ENCODE results near the gene TSC22D2. TPM values are rescaled to one million over a fixed set of nuclear protein-coding genes. Genes with fewer than 3 reads are reported as not detected.

The TSC22D2 gene
- polyA plus RNA-seq, 3 donors = 5.1 to 12.9 (median 5.7) TPM

DNA sequence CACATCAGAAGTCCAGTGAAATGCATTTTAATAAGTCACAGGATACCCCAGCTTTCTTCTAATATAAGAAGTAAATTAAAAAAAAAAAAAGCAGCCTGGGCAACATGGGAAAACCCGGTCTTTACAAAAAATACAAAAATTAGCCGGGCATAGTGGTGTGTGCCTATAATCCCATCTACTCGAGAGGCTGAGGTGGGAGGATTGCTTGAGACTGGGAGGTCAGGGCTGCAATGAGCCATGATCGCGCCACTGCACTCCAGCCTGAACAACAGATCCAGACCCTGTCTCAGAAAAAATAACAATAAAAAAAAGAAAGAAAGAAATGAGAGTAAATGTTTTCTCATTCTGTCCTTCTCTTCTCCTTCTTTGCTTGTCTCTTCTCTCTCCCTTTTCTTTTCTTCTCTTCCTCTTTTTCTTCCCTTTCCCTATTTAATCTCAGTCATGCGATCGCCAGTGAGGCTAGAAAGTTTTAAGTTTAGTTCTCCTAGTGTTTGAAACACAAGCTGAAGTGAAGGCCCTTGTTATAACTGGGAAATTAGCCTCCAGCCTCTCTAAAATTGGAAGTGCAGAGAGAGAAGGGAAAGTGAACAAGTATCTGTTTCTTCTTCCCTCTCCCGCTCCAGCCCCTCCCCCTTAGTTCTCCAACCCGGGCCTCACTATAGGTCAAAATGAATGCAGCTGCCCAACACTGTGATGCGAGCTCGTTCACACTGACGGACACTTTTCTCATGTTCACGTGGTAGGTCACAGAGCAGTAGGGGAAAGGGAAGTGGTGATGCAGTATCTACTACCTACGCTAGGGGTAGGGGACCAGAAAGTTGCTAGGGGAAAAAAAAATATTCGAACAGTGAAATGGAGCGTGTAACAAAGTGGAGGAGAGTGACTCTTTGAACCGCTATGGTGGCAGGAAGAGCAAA is 23.5 kb upstream of the TSC22D2 start:
- peak overlapping the region; percentile 79 to 84 for H3K4me3 Mint-ChIP-seq
- H3K36me3 Mint-ChIP-seq = no peaks in the 10 kb centered on the region
- H3K4me1 Mint-ChIP-seq = peaks cover 21% of the 10 kb centered on the region
- Histone ChIP-seq H3K36me3 (replicated peaks in 1 of 2; ENCODE audit: control insufficient read depth in 1 of 2, insufficient read depth in 2 of 2, low read length in 2 of 2) (no peaks in the 10 kb centered on the region), H3K9ac (ENCODE audit: insufficient read depth, low read length, poor library complexity, severe bottlenecking) (peak overlapping the region; percentile 28), H4K20me1 (ENCODE audit: insufficient read depth, low read length) (no peaks in the 10 kb centered on the region), H3K27ac (ENCODE audit: low read depth in 1 of 2, low read length in 2 of 2) (peak overlapping the region; percentile 51 to 82), H3K4me3 (replicated peaks in 1 of 3; ENCODE audit: low read depth in 2 of 3, low read length in 3 of 3) (peak overlapping the region; percentile 12 to 72 (median 42)), H3K4me1 (ENCODE audit: control insufficient read depth in 1 of 2, insufficient read depth in 2 of 2, low read length in 2 of 2) (peaks cover 19 to 27% of the 10 kb centered on the region in 2 donors), H3K27me3 (ENCODE audit: control insufficient read depth in 2 of 2, insufficient read depth in 2 of 2, low read length in 2 of 2) (no peaks in the 10 kb centered on the region), H3K4me2 (replicated peaks; ENCODE audit: extremely low read depth, low read length, poor library complexity, severe bottlenecking) (peak overlapping the region; percentile 74), H3K79me2 (ENCODE audit: insufficient read depth, low read length) (no peaks in the 10 kb centered on the region), H2AFZ (ENCODE audit: insufficient read depth, low read depth, low read length, poor library complexity, severe bottlenecking) (peak overlapping the region; percentile 77), H3K9me3 (replicated peaks in 1 of 2; ENCODE audit: control insufficient read depth in 1 of 2, insufficient read depth in 1 of 2, low read length in 2 of 2) (no peaks in the 10 kb centered on the region)
- DNase-seq = peak; percentile 93 to 97 (median 94)
- peaks cover 2 to 3% (median 2%) of the 10 kb centered on the region in 3 donors for H3K27me3 Mint-ChIP-seq (ENCODE audit: low read depth in 3 of 3)
- intact Hi-C loops (cut with micrococcal nuclease) = loop anchor here in 1 of 2 donors (1.0 kb wide), 1 partner anchor 23 kb away; no protein-coding TSS in a partner anchor
- TF ChIP-seq, protein P1, sequence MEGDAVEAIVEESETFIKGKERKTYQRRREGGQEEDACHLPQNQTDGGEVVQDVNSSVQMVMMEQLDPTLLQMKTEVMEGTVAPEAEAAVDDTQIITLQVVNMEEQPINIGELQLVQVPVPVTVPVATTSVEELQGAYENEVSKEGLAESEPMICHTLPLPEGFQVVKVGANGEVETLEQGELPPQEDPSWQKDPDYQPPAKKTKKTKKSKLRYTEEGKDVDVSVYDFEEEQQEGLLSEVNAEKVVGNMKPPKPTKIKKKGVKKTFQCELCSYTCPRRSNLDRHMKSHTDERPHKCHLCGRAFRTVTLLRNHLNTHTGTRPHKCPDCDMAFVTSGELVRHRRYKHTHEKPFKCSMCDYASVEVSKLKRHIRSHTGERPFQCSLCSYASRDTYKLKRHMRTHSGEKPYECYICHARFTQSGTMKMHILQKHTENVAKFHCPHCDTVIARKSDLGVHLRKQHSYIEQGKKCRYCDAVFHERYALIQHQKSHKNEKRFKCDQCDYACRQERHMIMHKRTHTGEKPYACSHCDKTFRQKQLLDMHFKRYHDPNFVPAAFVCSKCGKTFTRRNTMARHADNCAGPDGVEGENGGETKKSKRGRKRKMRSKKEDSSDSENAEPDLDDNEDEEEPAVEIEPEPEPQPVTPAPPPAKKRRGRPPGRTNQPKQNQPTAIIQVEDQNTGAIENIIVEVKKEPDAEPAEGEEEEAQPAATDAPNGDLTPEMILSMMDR (IDR thresholded peaks at IDR 0.05) = peak; percentile 80
- peaks cover 0 to 1% (median 0%) of the 10 kb centered on the region in 7 donors for H3K9me3 Mint-ChIP-seq
- WGBS (ENCODE audit: insufficient coverage) = 4% methylated on average over 5 of the region's 17 CpGs
- H3K27ac Mint-ChIP-seq = peak overlapping the region; percentile 86 to 97 (median 93)
